Progenitor cell of endocrine pancreas (in vitro differentiated cells): ENCODE measurements around the gene RANBP3. TPM values are rescaled to one million over a fixed set of nuclear protein-coding genes. Genes with fewer than 3 reads are reported as not detected.
A peak's percentile ranks its signal among the peaks of the same experiment; 100 is the strongest.

ENCODE experiments used
- DNase-seq: peaks from one replicate; pipeline ENCODE4 v3.0.0; 2021; ENCODE audit warnings: low spot score; ENCODE audit not compliant: unreplicated experiment
- H3K27ac Mint-ChIP-seq: 2 replicates; pipeline ENCODE4 v1.8.0; 2021; ENCODE audit warnings: mild to moderate bottlenecking, moderate library complexity, mixed read lengths
- H3K27me3 Mint-ChIP-seq: 2 replicates; pipeline ENCODE4 v1.8.0; 2021; ENCODE audit warnings: mixed read lengths
- H3K36me3 Mint-ChIP-seq: 2 replicates; pipeline ENCODE4 v1.8.0; 2022; ENCODE audit warnings: mixed read lengths; ENCODE audit not compliant: insufficient read depth
- H3K4me1 Mint-ChIP-seq: 2 replicates; pipeline ENCODE4 v1.8.0; 2021; ENCODE audit warnings: low read depth, mixed read lengths
- H3K4me3 Mint-ChIP-seq: 2 replicates; pipeline ENCODE4 v1.8.0; 2021; ENCODE audit warnings: low read depth, mild to moderate bottlenecking, moderate library complexity, mixed read lengths
- H3K9me3 Mint-ChIP-seq: 2 replicates; pipeline ENCODE4 v1.8.0; 2021; ENCODE audit warnings: low read depth, mixed read lengths
- total RNA-seq: library from RNA; stranded (reverse); gene quantifications from 2 replicates; pipeline ENCODE4 v1.2.1, GENCODE V29; 2021
- TF ChIP-seq, protein P1 (sequence below): fragments of 200-600 bp; sonication (generic); IDR thresholded peaks from one replicate; pipeline ENCODE4 v1.5.0; 2021; ENCODE audit warnings: antibody characterized with exemption, mild to moderate bottlenecking; ENCODE audit not compliant: unreplicated experiment

The RANBP3 gene
- total RNA-seq, 1 donor from 2014 or later, result 106 TPM

DNA sequence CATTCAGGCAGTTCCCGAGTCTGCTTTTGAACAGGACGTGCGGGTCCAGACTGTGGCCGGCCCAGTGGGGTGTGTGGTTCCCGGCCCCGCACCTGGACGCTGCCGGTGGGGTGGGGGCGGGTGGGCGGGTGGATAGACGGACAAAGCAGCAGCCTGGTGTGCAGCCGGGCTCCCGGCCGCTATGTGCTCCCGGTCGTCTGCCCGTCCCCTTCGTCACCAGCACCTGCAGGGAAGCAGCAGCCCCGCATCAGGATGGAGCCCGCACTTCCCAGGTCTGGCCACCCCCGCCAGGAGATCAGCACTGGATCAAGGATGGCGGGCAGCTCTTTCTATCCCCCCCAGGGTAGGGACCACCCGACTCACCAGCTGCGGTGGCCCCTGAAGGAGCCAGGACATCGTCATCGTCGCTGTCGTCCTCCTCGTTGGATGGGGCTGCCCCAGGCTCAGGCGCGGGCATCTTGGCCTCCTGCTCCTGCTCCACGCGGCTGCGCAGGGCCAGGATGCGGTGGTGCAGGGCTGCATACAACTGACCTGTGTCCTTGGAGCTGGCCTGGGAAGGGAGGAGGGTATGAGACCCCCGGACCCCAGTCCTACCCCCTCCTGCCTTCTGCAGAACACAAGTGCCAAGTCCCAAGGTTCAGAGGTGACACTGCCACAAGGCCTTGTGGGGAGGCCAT lies 60.4 kb downstream of the RANBP3 start:
- Mint-ChIP-seq H3K27ac (no peak overlapping the region), H3K4me1 (peaks cover 15% of the 10 kb centered on the region), H3K36me3 (peaks cover 14% of the 10 kb centered on the region), H3K27me3 (no peaks in the 10 kb centered on the region), H3K4me3 (no peak overlapping the region), H3K9me3 (no peaks in the 10 kb centered on the region)
- TF ChIP-seq, protein P1, sequence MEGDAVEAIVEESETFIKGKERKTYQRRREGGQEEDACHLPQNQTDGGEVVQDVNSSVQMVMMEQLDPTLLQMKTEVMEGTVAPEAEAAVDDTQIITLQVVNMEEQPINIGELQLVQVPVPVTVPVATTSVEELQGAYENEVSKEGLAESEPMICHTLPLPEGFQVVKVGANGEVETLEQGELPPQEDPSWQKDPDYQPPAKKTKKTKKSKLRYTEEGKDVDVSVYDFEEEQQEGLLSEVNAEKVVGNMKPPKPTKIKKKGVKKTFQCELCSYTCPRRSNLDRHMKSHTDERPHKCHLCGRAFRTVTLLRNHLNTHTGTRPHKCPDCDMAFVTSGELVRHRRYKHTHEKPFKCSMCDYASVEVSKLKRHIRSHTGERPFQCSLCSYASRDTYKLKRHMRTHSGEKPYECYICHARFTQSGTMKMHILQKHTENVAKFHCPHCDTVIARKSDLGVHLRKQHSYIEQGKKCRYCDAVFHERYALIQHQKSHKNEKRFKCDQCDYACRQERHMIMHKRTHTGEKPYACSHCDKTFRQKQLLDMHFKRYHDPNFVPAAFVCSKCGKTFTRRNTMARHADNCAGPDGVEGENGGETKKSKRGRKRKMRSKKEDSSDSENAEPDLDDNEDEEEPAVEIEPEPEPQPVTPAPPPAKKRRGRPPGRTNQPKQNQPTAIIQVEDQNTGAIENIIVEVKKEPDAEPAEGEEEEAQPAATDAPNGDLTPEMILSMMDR, result no peak
- no peak for DNase-seq

DNA sequence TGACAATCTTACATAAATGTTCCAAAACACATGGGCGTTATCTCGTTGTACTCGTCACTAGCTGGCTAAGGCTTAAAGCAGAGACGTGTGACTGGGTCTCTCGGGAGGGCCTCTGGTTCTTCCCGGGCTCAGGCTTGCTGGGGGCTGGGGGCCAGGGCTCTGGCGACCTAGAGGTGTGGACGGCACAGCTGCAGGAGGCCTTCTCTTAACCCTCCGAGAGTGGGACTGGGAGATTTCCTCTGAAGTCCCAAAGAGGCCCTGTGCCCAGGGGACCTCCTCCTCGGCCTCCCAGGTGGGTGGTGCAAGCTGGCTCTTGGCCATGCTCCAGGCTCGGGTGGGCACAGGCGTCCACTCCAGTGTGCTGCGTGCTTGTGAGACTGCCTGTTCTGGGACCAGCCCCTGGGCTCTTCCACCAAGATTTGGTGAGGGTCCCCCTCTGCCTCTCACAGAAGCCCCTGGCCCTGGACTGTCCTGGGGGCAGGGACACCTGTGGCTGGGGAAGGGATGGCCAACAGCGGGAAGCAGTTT lies 61.7 kb downstream of the RANBP3 start:
- DNase-seq, result no peak
- Mint-ChIP-seq H3K9me3 (no peaks in the 10 kb centered on the region), H3K36me3 (peaks cover 11% of the 10 kb centered on the region), H3K4me1 (peaks cover 15% of the 10 kb centered on the region), H3K27ac (peak overlapping the region; percentile 80), H3K4me3 (no peak overlapping the region), H3K27me3 (no peaks in the 10 kb centered on the region)
- TF ChIP-seq, protein P1, result no peak

DNA sequence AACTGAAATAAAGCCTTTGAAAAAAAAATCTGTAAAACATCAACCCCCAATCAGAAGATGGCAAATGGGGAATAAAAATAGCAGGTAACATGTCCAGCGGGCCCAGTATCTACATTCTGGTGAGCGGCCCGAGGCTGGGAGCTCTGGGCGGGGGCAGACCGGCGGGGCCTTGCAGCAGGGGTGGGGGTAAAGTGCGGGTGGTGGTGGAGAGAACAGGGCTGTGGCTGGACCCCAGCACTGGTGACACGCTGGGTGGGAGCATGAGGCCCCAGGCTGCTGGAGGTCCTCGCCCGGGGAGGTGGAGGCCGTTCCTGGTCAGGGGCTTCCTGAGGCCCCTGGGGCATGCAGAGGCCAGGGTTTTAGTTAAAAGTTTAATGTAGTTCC lies 62.2 kb downstream of the RANBP3 start:
- DNase-seq, result no peak
- Mint-ChIP-seq H3K36me3 (peaks cover 11% of the 10 kb centered on the region), H3K4me3 (no peak overlapping the region), H3K27me3 (no peaks in the 10 kb centered on the region), H3K4me1 (peaks cover 15% of the 10 kb centered on the region), H3K27ac (peak overlapping the region; percentile 81), H3K9me3 (no peaks in the 10 kb centered on the region)
- TF ChIP-seq, protein P1, result no peak

DNA sequence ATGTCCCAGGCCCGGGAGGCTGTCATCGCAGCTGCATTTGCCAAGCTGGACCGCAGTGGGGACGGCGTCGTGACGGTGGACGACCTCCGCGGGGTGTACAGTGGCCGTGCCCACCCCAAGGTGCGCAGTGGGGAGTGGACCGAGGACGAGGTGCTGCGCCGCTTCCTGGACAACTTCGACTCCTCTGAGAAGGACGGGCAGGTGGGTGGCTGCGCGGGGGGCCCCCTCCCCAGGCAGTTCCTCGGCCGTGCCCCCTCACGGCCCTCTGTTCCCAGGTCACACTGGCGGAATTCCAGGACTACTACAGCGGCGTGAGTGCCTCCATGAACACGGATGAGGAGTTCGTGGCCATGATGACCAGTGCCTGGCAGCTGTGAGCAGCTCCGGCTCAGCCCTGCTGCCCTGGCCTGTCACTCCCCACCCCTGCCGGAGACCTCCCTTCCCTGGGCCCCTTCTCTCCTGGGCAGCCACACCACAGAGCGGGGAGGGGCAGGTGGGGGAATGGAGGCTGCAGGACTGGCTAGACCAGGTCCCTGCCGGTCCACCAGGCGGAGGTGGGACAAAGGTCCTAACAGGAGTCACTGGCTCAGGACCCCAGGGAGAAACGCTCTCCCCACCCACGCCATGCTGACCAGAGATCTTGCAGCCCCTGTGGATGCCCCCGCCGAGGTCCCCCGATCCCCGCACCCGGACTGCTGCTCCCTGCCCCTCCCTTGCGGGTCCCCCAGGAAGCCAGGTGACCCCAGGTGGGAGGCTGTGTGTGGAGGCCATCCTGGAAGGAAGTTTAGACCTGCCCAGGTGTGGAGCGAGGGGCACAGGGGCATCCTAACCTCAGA lies 62.8 kb downstream of the RANBP3 start:
- Mint-ChIP-seq H3K9me3 (no peaks in the 10 kb centered on the region), H3K27me3 (no peaks in the 10 kb centered on the region), H3K27ac (peak overlapping the region; percentile 81), H3K4me3 (no peak overlapping the region), H3K4me1 (peaks cover 15% of the 10 kb centered on the region), H3K36me3 (peaks cover 11% of the 10 kb centered on the region)
- TF ChIP-seq, protein P1, result no peak
- peak; percentile 62 for DNase-seq

DNA sequence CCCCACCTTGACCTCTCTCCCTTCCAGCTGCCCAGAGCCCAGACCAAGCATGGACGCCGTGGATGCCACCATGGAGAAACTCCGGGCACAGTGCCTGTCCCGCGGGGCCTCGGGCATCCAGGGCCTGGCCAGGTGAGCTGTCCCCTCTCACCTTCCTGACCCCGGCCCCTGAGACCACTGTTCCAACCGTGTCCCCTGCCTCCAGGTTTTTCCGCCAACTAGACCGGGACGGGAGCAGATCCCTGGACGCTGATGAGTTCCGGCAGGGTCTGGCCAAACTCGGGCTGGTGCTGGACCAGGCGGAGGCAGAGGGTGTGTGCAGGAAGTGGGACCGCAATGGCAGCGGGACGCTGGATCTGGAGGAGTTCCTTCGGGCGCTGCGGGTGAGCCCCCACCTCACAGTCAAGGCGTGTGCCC lies 63.6 kb downstream of the RANBP3 start:
- Mint-ChIP-seq H3K9me3 (no peaks in the 10 kb centered on the region), H3K27me3 (no peaks in the 10 kb centered on the region), H3K27ac (peak overlapping the region; percentile 64), H3K4me3 (no peak overlapping the region), H3K36me3 (peaks cover 10% of the 10 kb centered on the region), H3K4me1 (peaks cover 17% of the 10 kb centered on the region)
- TF ChIP-seq, protein P1, result no peak
- no peak for DNase-seq
